Keratinocyte (primary cell): ENCODE measurements around the gene ANTXR2. TPM values are rescaled to one million over a fixed set of nuclear protein-coding genes. Genes with fewer than 3 reads are reported as not detected.

ENCODE experiments used
- DNase-seq: peaks from one replicate; pipeline ENCODE4 v3.0.0-alpha.2; 2011; ENCODE audit warnings: low read depth, missing footprints, low spot score
- FAIRE-seq: peaks from 2 replicates; lab custom pipeline; 2011; peaks lifted over from hg19 to GRCh38; lab: Jason Lieb, UNC
- H2AFZ ChIP-seq: 2 replicates; pipeline ENCODE4 v1.6.0; 2012; ENCODE audit warnings: low read length, control low read depth, inconsistent platforms; ENCODE audit not compliant: control insufficient read depth
- H3K27ac ChIP-seq: 2 replicates; pipeline ENCODE4 v1.5.1; 2011; ENCODE audit warnings: low read length; ENCODE audit not compliant: control insufficient read depth, insufficient read depth
- H3K27me3 ChIP-seq: 3 replicates; pipeline ENCODE4 v1.6.0; 2011; ENCODE audit warnings: low read length; ENCODE audit not compliant: control insufficient read depth, insufficient read depth; ENCODE audit errors: extremely low read depth
- H3K36me3 ChIP-seq, 2 experiments: 2 replicates in 1 of 2; 3 replicates in 1 of 2; pipeline ENCODE4 v1.5.1; 2011; ENCODE audit warnings: low read length in 2 of 2, mild to moderate bottlenecking in 1 of 2; ENCODE audit not compliant: control insufficient read depth in 2 of 2, insufficient read depth in 2 of 2; ENCODE audit errors: extremely low read depth in 1 of 2
- H3K4me1 ChIP-seq: 3 replicates; pipeline ENCODE4 v1.5.1; 2011; ENCODE audit warnings: low read length; ENCODE audit not compliant: control insufficient read depth, insufficient read depth; ENCODE audit errors: extremely low read depth
- H3K4me2 ChIP-seq: 3 replicates; pipeline ENCODE4 v1.6.0; 2011; ENCODE audit warnings: low read depth, low read length; ENCODE audit not compliant: control insufficient read depth, insufficient read depth; ENCODE audit errors: extremely low read depth
- H3K4me3 ChIP-seq, 3 experiments: fragments of 200-600 bp in 1 of 3; sonication (generic) in 1 of 3; 2 replicates in 2 of 3; 3 replicates in 1 of 3; pipeline ENCODE4 v1.5.1; 2011 to 2016; ENCODE audit warnings: low read length in 3 of 3, mild to moderate bottlenecking in 3 of 3, control low read depth in 2 of 3, inconsistent platforms in 1 of 3, low read depth in 1 of 3, mixed read lengths in 1 of 3, mixed run types in 1 of 3, moderate library complexity in 1 of 3; ENCODE audit not compliant: control insufficient read depth in 2 of 3, insufficient read depth in 2 of 3; ENCODE audit errors: extremely low read depth in 1 of 3
- H3K79me2 ChIP-seq: 2 replicates; pipeline ENCODE4 v1.6.0; 2012; ENCODE audit warnings: low read length; ENCODE audit not compliant: control insufficient read depth, insufficient read depth
- H3K9ac ChIP-seq: 3 replicates; pipeline ENCODE4 v1.6.0; 2011; ENCODE audit warnings: low read length; ENCODE audit not compliant: control insufficient read depth, insufficient read depth; ENCODE audit errors: extremely low read depth
- H3K9me1 ChIP-seq: 3 replicates; pipeline ENCODE4 v1.6.0; 2011; ENCODE audit warnings: low read length; ENCODE audit not compliant: control insufficient read depth, insufficient read depth; ENCODE audit errors: extremely low read depth
- H3K9me3 ChIP-seq: 2 replicates; pipeline ENCODE4 v1.5.1; 2012; ENCODE audit warnings: low read depth, low read length; ENCODE audit not compliant: control insufficient read depth
- H4K20me1 ChIP-seq: 3 replicates; pipeline ENCODE4 v1.6.0; 2011; ENCODE audit warnings: low read length; ENCODE audit not compliant: control insufficient read depth, insufficient read depth; ENCODE audit errors: extremely low read depth
- EZH2 ChIP-seq: IDR thresholded peaks from one replicate; pipeline ENCODE4 v1.6.1; 2012; ENCODE audit warnings: inconsistent platforms, mild to moderate bottlenecking, low read length, moderate library complexity
- dilution Hi-C: fragments of 300-500 bp; cut with MboI; formaldehyde crosslinking; loops from one replicate; pipeline ENCODE4 v1.7.0; 2020; ENCODE audit warnings: low sequenced_read_pairs; ENCODE audit not compliant: extremely low pct_ligation_motif_present
- polyA plus RNA-seq, 5 experiments: library from polyadenylated mRNA; depleted of rRNA in 3 of 5; stranded (reverse) in 3 of 5; stranded (forward) in 1 of 5; unstranded in 1 of 5; fragments of >200 nt; gene quantifications; 1 replicate in 1 of 5; 2 replicates in 3 of 5; 3 replicates in 1 of 5; pipeline versions ENCODE4 v1.2.1 to v1.2.3, GENCODE V29; 2011 to 2012; ENCODE audit warnings: missing spikeins in 2 of 5, low read depth in 1 of 5, low replicate concordance in 1 of 5
- TF ChIP-seq, protein P1 (sequence below), 3 experiments: IDR thresholded peaks in 1 of 3; conservative IDR thresholded peaks in 1 of 3; optimal IDR thresholded peaks in 1 of 3; 2 replicates in 2 of 3; 3 replicates in 1 of 3; pipeline versions ENCODE3 to v1.5.1; 2011; ENCODE audit warnings: low read length in 3 of 3, mild to moderate bottlenecking in 3 of 3, moderate library complexity in 2 of 3, control low read depth in 1 of 3, inconsistent platforms in 1 of 3; ENCODE audit not compliant: insufficient read depth in 2 of 3; ENCODE audit errors: extremely low read depth in 1 of 3

Gene ANTXR2
- polyA plus RNA-seq, 1 donor (not counting 4 experiments of a cell fraction or from before 2014, with no cell fraction given) = 89.1 TPM

- no peak overlapping the region for H3K9ac ChIP-seq
- no peaks in the 10 kb centered on the region for H3K27me3 ChIP-seq
- H4K20me1 ChIP-seq = no peaks in the 10 kb centered on the region
- DNase-seq = no peak
- H3K4me1 ChIP-seq = peaks cover 8% of the 10 kb centered on the region
- no peak overlapping the region for H3K27ac ChIP-seq
- H3K4me2 ChIP-seq = no peak overlapping the region
- H2AFZ ChIP-seq = no peak overlapping the region
- H3K9me3 ChIP-seq = no peaks in the 10 kb centered on the region
- H3K4me3 ChIP-seq = no peak overlapping the region
- FAIRE-seq = no peak
- dilution Hi-C loops = no loop called here
- no peaks in the 10 kb centered on the region for H3K79me2 ChIP-seq
- H3K36me3 ChIP-seq = no peaks in the 10 kb centered on the region
- TF ChIP-seq EZH2 = no peak
- TF ChIP-seq, protein P1, sequence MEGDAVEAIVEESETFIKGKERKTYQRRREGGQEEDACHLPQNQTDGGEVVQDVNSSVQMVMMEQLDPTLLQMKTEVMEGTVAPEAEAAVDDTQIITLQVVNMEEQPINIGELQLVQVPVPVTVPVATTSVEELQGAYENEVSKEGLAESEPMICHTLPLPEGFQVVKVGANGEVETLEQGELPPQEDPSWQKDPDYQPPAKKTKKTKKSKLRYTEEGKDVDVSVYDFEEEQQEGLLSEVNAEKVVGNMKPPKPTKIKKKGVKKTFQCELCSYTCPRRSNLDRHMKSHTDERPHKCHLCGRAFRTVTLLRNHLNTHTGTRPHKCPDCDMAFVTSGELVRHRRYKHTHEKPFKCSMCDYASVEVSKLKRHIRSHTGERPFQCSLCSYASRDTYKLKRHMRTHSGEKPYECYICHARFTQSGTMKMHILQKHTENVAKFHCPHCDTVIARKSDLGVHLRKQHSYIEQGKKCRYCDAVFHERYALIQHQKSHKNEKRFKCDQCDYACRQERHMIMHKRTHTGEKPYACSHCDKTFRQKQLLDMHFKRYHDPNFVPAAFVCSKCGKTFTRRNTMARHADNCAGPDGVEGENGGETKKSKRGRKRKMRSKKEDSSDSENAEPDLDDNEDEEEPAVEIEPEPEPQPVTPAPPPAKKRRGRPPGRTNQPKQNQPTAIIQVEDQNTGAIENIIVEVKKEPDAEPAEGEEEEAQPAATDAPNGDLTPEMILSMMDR (optimal IDR thresholded peaks at IDR 0.05 in 1 of 3, IDR thresholded peaks at IDR 0.05 in 1 of 3, conservative IDR thresholded peaks at IDR 0.05 in 1 of 3; ENCODE audit: extremely low read depth in 1 of 3, insufficient read depth in 2 of 3, low read length in 3 of 3) = no peak
- H3K9me1 ChIP-seq = no peaks in the 10 kb centered on the region
Measured at GRCh38 chr4:80092088-80092487, 19.1 kb upstream of the ANTXR2 start.

GRCh38 chr4:80091688-80092087 is 18.7 kb upstream of the ANTXR2 start:
- Histone ChIP-seq H3K27me3 (no peaks in the 10 kb centered on the region), H3K4me3 (no peak overlapping the region), H3K36me3 (no peaks in the 10 kb centered on the region), H3K9ac (no peak overlapping the region), H3K4me1 (peaks cover 8% of the 10 kb centered on the region), H3K9me1 (no peaks in the 10 kb centered on the region), H3K4me2 (no peak overlapping the region), H2AFZ (no peak overlapping the region), H3K79me2 (no peaks in the 10 kb centered on the region), H3K9me3 (no peaks in the 10 kb centered on the region), H3K27ac (no peak overlapping the region), H4K20me1 (no peaks in the 10 kb centered on the region)
- DNase-seq (no peak), FAIRE-seq (no peak)
- no peak for TF ChIP-seq EZH2
- TF ChIP-seq, protein P1 (optimal IDR thresholded peaks at IDR 0.05 in 1 of 3, IDR thresholded peaks at IDR 0.05 in 1 of 3, conservative IDR thresholded peaks at IDR 0.05 in 1 of 3; ENCODE audit: extremely low read depth in 1 of 3, insufficient read depth in 2 of 3, low read length in 3 of 3) = no peak
- dilution Hi-C loops = no loop called here
